Left ventricle myocardium inferior (tissue), 1 donor: ENCODE results near the gene ANKLE1. TPM values are rescaled to one million over a fixed set of nuclear protein-coding genes. Genes with fewer than 3 reads are reported as not detected.

Experiments used
- DNase-seq: peaks from one replicate; pipeline ENCODE4 v3.0.0-alpha.2; 2020
- H3K27ac ChIP-seq: fragments of 200-600 bp; replicated peaks from 2 replicates; pipeline ENCODE4 v1.8.0; 2021
- H3K27me3 ChIP-seq: fragments of 200-600 bp; 2 replicates; pipeline ENCODE4 v1.8.0; 2021; ENCODE audit warnings: low read depth
- H3K36me3 ChIP-seq: fragments of 200-600 bp; 2 replicates; pipeline ENCODE4 v1.8.0; 2021
- H3K4me1 ChIP-seq: fragments of 200-600 bp; 2 replicates; pipeline ENCODE4 v1.8.0; 2021
- H3K4me3 ChIP-seq: fragments of 200-600 bp; 2 replicates; pipeline ENCODE4 v1.8.0; 2021; ENCODE audit warnings: mild to moderate bottlenecking, moderate library complexity
- H3K9me3 ChIP-seq: fragments of 200-600 bp; replicated peaks from 2 replicates; pipeline ENCODE4 v1.8.0; 2021
- CTCF ChIP-seq: fragments of 200-600 bp; IDR thresholded peaks from 2 replicates; pipeline ENCODE4 v1.8.0; 2021; ENCODE audit warnings: antibody characterized with exemption, mild to moderate bottlenecking, borderline replicate concordance
- intact Hi-C: fragments of 100-400 bp; cut with micrococcal nuclease; formaldehyde crosslinking; loops from one replicate; pipeline ENCODE4 v1.11.0; 2022
- total RNA-seq: library from RNA; stranded (reverse); fragmentation: NEBNext Ultra II Directional; extraction: Animal tissue kit (Norgen Biotek cat#: 25700); gene quantifications from one replicate; pipeline ENCODE4 v1.2.1, GENCODE V29; 2021
- donor health status: DM: no; HTN: yes; CAD: no; lungs with severe emphysema.

Gene ANKLE1
- total RNA-seq, 1 donor from 2014 or later: 0.11 TPM

- Histone ChIP-seq H3K27me3 (peaks cover 31% of the 10 kb centered on the region), H3K9me3 (no peaks in the 10 kb centered on the region), H3K27ac (no peak overlapping the region), H3K36me3 (peaks cover 13% of the 10 kb centered on the region), H3K4me3 (peak overlapping the region; percentile 61), H3K4me1 (peaks cover 18% of the 10 kb centered on the region)
- TF ChIP-seq CTCF: peak; percentile 95
- intact Hi-C loops: loop anchor here (5.0 kb wide), 1 partner anchor 215 kb away; no protein-coding TSS in a partner anchor
- peak; percentile 81 for DNase-seq
These were observed 906 bp downstream of the ANKLE1 start for GRCh38 chr19:17282488-17283125.

GRCh38 chr19:17283504-17283996, 1.8 kb downstream of the ANKLE1 start:
- intact Hi-C loops: loop anchor here (5.0 kb wide), 1 partner anchor 216 kb away; no protein-coding TSS in a partner anchor

GRCh38 chr19:17285415-17286135, 3.9 kb downstream of the ANKLE1 start:
- H3K36me3 ChIP-seq: no peaks in the 10 kb centered on the region
- H3K9me3 ChIP-seq: no peaks in the 10 kb centered on the region

More at GRCh38 chr19:17283504-17283996, 1.8 kb downstream of the ANKLE1 start:
- H3K27me3 ChIP-seq: peaks cover 31% of the 10 kb centered on the region
- no peaks in the 10 kb centered on the region for H3K9me3 ChIP-seq
- no peak overlapping the region for H3K4me3 ChIP-seq
- H3K27ac ChIP-seq: no peak overlapping the region
- H3K4me1 ChIP-seq: peaks cover 18% of the 10 kb centered on the region
- peaks cover 4% of the 10 kb centered on the region for H3K36me3 ChIP-seq
- no peak for TF ChIP-seq CTCF
- DNase-seq: no peak

GRCh38 chr19:17286263-17286662, 4.6 kb downstream of the ANKLE1 start:
- Histone ChIP-seq H3K4me1 (peaks cover 22% of the 10 kb centered on the region), H3K27ac (no peak overlapping the region), H3K4me3 (no peak overlapping the region), H3K36me3 (no peaks in the 10 kb centered on the region), H3K27me3 (peaks cover 25% of the 10 kb centered on the region), H3K9me3 (no peaks in the 10 kb centered on the region)
- no peak for DNase-seq
- intact Hi-C loops: no loop called here
- no peak for TF ChIP-seq CTCF

More at GRCh38 chr19:17285415-17286135, 3.9 kb downstream of the ANKLE1 start:
- TF ChIP-seq CTCF: no peak
- DNase-seq: no peak
- Histone ChIP-seq H3K27me3 (peaks cover 31% of the 10 kb centered on the region), H3K27ac (no peak overlapping the region), H3K4me3 (no peak overlapping the region), H3K4me1 (peaks cover 24% of the 10 kb centered on the region)
- intact Hi-C loops: no loop called here

GRCh38 chr19:17286752-17287151, 5.1 kb downstream of the ANKLE1 start:
- Histone ChIP-seq H3K27me3 (peaks cover 20% of the 10 kb centered on the region), H3K4me1 (peaks cover 17% of the 10 kb centered on the region), H3K9me3 (no peaks in the 10 kb centered on the region), H3K27ac (no peak overlapping the region), H3K4me3 (no peak overlapping the region), H3K36me3 (no peaks in the 10 kb centered on the region)
- DNase-seq: no peak
- intact Hi-C loops: no loop called here
- TF ChIP-seq CTCF: no peak
